Jurkat, Clone E6-1 (cell line): ENCODE results near the gene STRBP.
"Not testable (repeated sequence)": the region's sequence is repeated elsewhere in the genome, so short reads cannot be mapped to it uniquely, and the experiment has no call there.

Experiments used
- DNase-seq: peaks from one replicate; pipeline ENCODE4 v3.0.0-alpha.2; 2011; ENCODE audit warnings: low read depth, low spot score
- H3K4me3 ChIP-seq: 2 replicates; pipeline ENCODE4 v1.5.1; 2011; ENCODE audit warnings: mild to moderate bottlenecking, low read length, control low read depth, moderate library complexity

STRBP gene

DNA sequence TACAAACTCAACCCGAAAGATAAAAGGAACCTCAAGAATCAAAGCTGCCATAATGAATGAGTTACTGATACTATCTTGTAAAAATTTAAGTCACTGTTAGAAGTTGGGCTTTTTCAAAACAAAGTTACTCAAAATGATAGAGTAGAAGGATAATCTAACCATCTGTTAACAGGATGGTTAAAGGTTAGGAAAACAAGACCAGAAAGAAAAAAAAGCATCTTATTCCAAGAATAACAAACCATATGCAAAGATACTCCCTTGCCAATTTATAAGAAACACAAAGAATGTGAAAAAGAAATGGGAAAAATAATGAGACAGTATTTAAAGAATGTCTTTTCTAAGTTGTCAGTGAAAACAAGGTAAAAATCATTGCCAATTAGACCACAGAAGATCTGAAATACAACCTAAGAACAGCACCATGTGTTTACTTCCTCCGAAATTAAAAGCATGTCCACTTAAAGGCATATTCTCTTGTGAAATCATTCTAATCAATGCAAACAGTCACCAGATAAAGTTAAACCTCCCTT is 51.2 kb downstream of the STRBP start:
- H3K4me3 ChIP-seq = no peak overlapping the region
- no peak for DNase-seq

DNA sequence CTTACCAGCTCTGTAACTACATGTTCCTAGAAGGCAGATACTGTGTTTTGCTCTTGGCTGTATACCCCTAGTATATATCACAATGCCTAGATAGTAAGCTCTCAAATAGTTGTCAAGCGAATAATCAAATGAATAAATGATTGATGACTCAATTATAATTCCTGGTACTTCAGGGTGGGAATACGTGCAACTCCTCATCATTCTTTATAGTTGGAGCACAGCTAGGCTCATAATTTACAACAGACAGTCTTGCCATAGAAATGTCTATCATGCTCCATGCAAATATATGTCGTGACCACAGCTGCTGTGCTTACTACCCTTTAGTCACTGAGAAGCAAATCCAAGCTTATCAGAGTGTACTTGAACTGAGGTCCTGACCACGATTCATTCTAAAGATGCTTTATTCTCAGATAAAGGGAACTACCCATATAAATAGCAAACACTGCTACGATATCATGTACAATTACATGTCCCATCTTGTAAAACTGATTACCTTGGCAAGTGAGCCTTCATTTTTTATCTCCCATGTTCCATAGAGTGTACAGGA is 52.1 kb downstream of the STRBP start:
- H3K4me3 ChIP-seq = no peak overlapping the region
- DNase-seq = no peak

DNA sequence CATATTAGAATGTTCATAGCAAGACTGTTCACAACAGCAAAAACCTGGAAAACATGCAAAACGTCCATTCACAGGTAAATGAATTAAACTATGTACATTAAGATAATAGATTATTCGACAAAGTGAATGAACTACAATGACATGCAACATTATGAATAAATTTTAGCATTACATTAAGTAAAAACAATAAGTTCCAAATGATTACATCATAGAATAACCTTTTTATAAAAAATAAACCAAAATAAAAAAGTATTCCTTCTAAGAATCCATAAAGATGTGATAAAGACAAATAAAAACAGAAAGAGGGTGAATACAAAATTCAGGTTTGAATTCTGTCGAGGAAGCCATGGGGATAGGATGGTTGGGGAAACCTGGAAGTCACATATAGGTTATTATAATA is 57.3 kb downstream of the STRBP start:
- no peak for DNase-seq
- no peak overlapping the region for H3K4me3 ChIP-seq

DNA sequence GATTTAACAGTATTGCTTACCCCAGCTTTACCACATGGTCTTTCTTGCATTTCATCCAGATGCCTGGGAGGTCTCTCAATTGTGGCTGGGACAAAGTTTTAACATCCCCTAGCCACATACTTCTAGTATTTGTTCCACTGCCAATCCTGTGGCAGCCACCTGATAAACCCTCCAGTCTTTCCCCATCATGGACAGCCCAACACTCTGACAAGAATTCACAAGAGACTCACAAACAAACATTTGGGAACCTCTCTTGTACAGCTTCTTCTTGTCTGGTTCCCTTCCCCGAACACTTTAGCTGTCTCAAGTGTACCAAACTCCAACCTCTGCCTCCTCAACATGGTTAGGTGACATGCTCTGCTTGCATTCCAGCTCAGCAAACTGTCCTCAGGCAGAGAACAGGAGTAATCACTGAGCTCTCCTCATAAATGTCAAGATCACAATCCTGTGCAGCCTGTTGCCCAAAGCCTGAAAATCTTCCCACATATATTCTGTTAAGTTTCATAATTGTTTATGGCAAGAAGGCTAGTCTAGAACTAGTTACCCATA is 59.7 kb downstream of the STRBP start:
- no peak for DNase-seq
- no peak overlapping the region for H3K4me3 ChIP-seq

DNA sequence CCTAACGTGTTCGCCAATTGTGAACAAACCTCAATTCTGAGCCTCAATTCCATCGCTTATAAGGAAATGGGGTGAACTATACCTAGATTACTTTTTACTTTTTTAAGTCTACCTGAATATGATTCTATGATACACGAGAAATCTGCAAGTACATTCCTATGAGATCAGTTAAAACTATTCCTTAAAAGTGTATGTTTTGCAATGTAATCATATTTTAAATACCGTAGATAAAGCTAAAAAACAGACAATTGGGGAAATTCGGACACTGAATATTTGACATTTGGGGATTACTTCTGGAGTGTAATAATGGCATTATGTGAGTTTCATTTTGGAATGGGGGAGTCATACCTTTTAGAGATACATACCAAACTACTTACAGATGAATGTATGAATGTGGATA is 62.3 kb downstream of the STRBP start:
- no peak for DNase-seq
- H3K4me3 ChIP-seq = no peak overlapping the region

DNA sequence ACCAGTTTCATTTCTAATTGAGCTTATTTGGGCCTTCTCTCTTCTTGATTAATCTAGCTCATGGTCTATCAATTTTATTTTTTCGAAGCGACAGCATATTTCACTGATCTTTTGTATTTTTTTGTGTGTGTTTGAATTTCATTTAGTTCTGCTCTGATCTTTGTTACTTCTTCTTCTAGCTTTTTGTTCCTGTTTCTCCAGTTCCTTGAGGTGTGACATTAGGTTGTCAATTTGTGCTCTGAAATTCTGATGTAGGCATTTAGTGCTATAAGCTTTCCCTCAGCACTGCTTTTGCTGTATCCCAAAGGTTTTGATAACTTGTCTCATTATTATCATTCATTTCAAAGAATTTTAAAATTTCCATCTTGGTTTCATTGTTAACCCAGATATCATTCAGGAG is 67.3 kb downstream of the STRBP start:
- no peak for DNase-seq
- H3K4me3 ChIP-seq = no peak overlapping the region

DNA sequence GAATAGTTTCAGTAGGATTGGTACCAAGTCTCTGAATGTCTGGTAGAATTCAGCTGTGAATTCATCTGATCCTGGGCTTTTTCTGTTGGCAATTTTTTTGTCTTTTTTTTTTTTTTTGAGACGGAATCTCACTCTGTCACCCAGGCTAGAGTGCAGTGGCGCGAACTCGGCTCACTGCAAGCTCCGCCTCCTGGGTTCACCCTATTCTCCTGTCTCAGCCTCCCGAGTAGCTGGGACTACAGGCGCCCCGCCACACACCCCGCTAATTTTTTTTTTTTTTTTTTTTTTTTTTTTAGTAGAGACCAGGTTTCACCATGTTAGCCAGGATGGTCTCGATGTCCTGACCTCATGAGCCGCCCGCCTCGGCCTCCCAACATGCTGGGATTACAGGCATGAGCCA is 67.9 kb downstream of the STRBP start:
- not testable (repeated sequence) for DNase-seq

DNA sequence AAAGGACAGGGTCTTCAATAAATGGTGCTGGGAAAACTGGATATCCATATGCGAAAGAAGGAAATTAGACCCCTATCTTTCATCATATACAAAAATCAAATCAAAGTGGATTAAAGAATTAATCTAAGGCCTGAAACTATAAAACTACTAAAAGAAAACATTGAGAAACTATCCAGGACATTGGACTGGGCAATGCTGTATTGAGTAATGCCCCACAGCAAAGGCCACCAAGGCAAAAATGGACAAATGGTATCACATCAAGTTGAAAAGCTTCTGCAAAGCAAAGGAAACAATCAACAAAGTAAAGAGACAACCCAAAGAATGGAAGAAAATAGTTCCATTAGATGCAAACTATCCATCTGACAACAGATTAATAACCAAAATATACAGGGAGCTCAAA is 72.3 kb downstream of the STRBP start:
- DNase-seq = no peak
- H3K4me3 ChIP-seq = no peak overlapping the region

More for the DNA sequence above, 67.9 kb downstream of the STRBP start:
- not testable (repeated sequence) for H3K4me3 ChIP-seq

DNA sequence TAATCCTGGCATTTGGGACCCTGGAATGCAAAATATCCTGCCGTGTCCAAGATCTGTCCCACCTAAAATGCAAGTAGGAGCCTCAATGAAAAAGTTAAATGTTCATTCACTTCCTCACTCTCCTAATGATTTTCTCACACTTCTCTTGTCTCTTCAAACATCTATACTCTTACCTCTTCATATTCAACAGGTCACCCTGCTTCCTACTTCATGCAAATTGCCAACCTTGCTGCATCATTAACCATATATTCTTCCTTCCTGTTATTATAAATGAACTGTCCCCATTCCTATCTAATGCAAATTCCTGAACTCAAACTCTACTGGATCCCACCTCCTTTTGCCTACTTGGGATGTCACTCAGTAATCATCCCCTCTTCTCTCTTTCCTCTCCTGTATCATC is 74.4 kb downstream of the STRBP start:
- DNase-seq = no peak
- no peak overlapping the region for H3K4me3 ChIP-seq

DNA sequence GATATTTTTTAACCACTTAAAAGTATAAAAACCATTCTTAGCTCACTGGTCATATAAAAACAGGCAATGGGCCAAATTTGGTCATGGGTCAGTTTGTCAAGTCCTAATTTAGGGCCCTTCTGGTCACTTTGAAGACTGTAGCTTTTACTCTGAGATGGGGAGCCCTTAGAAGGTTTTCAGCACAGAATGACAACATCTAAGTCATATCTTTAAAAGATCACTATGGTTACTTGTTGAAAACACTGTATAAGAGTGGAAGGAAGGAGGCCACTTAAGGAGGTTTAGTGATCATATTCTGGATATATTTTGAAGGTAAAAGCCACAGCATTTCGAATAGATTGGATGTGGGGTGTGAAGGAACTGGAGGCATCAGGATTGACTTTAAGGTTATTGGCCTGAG is 76.7 kb downstream of the STRBP start:
- DNase-seq = no peak
- H3K4me3 ChIP-seq = no peak overlapping the region

DNA sequence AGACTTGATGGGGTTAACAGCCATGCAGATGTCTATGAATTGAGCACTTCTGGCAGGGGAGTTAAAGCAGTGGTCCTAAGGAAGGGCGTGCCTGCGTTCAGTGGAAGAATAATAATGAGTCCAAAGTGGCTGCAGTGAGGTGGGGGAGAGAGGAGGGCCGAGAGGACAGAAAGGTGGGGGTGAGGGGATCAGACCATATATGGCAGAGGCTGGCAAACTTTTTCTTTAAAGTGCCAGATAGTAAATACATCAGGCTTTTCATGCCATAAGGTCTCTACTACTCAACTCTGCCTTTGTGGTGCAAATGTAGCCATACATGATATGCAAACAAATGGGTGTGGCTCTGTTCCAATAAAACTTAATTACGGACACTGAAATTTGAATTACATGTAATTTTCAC is 77.1 kb downstream of the STRBP start:
- no peak for DNase-seq
- no peak overlapping the region for H3K4me3 ChIP-seq

DNA sequence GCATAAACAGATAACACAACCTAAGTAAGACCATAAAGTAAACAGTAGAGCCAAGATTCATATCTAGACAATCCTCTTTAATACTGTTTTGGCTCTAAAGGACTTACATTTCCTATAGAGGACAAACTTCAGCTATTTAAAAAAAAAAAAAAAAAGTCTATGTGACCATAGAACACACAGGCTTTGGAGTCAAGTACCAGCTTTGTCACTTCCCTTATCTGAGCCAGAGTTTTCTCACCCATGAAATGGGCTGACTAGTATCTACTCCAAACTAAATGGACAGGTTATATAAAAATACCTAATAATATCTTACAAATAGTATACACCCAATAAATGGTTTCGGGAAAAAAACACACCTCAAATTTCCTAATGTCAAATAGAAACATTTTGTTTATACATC is 81.3 kb downstream of the STRBP start:
- no peak overlapping the region for H3K4me3 ChIP-seq
- DNase-seq = no peak

DNA sequence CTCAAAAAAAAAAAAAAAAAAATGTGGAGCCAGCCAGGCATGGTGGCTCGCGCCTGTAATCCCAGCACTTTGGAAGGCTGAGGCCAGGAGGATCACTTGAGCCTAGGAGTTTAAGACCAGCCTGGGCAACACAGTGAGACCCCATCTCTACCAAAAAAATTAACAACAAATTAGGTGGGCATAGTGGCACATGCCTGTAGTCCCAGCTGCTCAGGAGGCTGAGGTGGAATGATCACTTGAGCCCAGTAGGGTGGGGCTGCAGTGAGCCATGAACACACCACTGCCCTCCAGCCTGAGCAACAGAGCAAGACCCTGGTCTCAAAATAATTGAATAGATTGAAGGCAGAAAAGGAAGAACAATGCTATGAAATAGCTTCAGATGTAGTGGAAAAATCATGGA is 82.4 kb downstream of the STRBP start:
- H3K4me3 ChIP-seq, DNase-seq: not testable (repeated sequence)

DNA sequence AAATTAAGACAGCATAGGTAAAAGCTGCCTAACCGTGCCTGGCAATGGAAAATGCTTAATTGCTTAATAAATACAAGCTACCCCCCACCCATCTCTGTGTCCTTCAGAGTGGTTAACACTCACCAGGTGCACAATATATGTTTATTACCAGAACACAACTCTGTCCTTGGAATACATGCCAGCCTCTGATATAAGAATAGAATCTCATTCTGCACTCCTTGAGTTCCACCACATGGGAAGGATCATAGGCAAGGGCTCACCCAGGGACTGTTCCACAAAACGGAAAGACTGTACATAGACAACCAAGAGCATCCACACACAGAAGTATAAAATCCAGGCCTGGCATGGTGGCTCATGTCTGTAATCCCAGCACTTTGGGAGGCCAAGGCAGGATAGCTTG is 91.4 kb downstream of the STRBP start:
- H3K4me3 ChIP-seq = no peak overlapping the region
- DNase-seq = no peak

DNA sequence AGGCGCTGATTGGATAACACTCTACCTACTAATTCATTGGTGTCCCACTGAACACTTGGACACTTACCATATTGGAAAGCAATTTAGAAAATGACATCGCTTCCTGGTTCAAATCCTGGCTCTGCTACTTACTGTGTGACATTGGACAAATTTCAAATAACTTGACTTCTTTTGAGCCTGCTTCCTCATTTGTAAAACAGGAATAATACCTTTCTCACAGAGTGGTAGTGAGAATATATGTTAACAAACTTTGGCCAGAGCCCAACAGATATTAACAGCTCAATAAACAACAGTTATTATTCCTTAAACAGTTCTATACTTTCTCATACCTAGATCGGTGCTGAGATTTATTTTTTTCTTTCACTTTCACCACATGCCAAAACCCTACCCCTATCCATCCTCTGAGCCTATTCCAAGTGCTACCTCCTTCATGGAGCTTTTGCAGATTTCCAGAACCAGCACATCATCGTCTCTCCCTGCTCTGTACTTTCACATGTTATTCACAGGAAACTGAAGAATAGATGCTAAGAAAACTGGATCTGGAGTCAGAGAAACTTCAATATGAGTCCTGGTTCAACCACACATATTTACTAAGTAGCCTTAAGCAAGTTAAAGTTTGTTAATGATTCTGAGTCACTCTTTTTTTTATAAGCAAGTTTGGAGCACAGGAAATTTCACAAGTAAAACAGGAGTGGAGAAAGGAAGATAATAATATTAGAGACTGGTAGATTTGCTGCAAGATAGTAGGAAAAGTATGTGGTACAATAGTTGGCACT is 92.3 kb downstream of the STRBP start:
- DNase-seq = no peak
- H3K4me3 ChIP-seq = no peak overlapping the region

DNA sequence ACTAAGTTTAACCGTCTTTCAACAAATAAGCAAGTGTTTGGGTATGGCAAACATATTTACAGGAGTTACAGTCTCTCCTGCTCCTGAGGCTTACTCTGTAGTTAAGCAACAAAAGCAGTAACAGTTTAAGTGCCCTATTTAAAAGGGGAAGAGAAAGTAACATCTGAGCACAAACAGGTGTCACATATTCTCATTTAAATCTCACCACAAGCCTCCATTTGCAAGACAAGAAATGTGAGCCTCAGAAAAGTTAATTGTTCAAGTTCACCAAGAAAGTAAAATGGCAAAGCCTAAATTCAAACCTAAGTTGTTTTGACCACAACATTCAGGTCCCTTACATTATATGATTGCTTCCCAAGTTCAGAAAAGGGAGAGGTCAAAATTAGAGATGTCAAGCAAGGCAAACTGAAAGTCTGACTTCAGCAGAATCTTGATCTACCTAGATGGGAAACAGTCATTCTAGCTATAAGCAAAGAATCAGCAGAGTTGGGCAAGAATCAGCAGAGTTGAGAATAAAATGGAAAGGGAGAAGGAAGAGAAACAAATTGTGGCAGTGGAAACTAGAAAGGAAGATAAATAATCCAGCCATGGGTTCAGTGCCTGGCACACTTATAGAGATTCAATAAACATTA is 93.4 kb downstream of the STRBP start:
- no peak overlapping the region for H3K4me3 ChIP-seq
- peak; percentile 30 for DNase-seq

DNA sequence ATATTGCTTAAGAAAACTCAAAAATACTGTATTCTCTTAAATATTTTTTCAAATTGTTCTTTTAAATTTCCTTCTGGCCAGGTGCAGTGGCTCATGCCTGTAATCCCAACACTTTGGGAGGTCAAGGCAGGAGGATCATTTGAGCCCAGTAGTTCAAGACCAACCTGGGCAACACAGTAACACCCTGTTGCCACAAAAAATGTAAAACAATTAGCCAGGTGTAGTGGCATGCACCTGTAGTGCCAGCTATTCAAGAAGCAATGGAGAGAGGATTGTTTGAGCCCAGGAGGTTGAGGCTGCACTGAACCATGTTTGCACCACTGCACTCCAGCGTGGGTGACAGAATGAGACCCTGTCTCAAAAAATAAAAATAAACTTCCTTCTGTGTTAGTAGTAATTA is 94.3 kb downstream of the STRBP start:
- DNase-seq = no peak
- no peak overlapping the region for H3K4me3 ChIP-seq

DNA sequence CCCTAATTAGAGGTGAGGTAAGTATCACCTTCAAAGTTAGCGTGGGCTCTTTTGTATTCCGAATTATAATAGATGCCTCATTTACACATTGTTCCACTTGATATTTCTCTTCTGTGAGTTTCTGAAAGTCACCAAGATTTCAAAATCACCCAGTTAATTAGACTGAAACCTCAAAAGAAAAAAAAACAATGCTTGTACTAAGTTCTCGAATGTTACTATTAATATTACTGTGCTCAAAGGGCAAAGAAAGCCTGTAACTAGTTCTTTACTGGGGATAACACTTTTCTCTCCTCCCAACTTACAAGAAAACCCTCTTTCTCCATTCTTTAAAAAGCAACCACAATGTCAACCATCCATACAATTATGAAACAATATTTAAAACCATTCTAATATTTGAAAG is 98.5 kb downstream of the STRBP start:
- no peak for DNase-seq
- H3K4me3 ChIP-seq = no peak overlapping the region

DNA sequence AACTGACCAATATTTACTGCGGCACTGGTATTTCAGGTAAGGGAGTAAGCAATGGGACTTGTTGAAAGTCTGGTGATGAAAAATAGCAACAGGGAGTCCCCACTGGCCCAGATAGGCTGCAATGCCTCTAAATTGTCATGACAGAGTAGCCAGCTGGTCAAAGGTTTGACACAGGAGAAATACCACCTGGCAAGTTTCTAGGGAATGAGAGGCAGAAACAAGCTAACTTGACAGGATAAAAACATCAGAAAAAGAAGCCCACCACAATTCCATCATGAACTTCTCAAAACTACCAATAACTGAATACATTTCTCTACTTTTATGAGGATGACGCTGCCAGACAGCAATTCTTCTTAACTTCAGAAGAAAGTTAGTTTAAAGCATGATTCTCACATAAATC is 99.8 kb downstream of the STRBP start:
- H3K4me3 ChIP-seq = no peak overlapping the region
- no peak for DNase-seq

DNA sequence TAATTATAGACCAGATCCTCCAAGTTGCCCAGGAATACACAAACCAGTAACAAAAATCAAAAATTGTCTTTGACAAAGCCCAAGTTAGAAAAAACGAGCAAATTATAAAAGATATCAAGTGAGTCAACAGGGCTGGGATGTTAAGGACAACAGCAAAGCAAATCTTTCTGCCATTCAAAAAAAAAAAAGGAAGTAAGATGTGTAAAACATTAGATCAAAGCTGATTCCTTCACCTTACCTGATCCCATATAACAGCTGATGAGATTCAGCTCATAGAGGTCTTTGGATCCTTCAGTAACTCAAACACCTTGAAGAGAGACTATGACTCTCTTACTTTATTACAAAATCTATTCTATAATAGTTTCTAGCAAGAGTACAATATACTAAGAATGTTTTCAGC is 100.9 kb downstream of the STRBP start:
- DNase-seq = no peak
- no peak overlapping the region for H3K4me3 ChIP-seq
